ENCODE measurements around the gene STRADB.
"Not testable (repeated sequence)": the region's sequence is repeated elsewhere in the genome, so short reads cannot be mapped to it uniquely, and the experiment has no call there.

STRADB gene

GRCh38 chr2:201466050-201466675 lies 14.6 kb downstream of the STRADB start:
- DNase-seq (ENCODE audit: low read depth in 2 of 2), result no peak

- DNase-seq (ENCODE audit: low read depth in 2 of 2), result no peak
Observed at GRCh38 chr2:201467666-201468065, 16.1 kb downstream of the STRADB start.

GRCh38 chr2:201470821-201471731 lies 19.5 kb downstream of the STRADB start:
- DNase-seq (ENCODE audit: low read depth in 2 of 2), result no peak

GRCh38 chr2:201471732-201472393 lies 20.3 kb downstream of the STRADB start:
- DNase-seq (ENCODE audit: low read depth in 2 of 2), result no peak

GRCh38 chr2:201472411-201472810 lies 20.9 kb downstream of the STRADB start:
- no peak for DNase-seq (ENCODE audit: low read depth in 2 of 2)

GRCh38 chr2:201482543-201482942 lies 31.0 kb downstream of the STRADB start:
- no peak for DNase-seq (ENCODE audit: low read depth in 2 of 2)

- DNase-seq (ENCODE audit: low read depth in 2 of 2), result no peak
Observed at GRCh38 chr2:201483342-201483741, 31.8 kb downstream of the STRADB start.

- not testable (repeated sequence) for DNase-seq (ENCODE audit: low read depth in 2 of 2)
Observed at GRCh38 chr2:201483758-201484157, 32.2 kb downstream of the STRADB start.

- DNase-seq (ENCODE audit: low read depth in 2 of 2), result no peak
Observed at GRCh38 chr2:201484805-201485204, 33.3 kb downstream of the STRADB start.

- no peak for DNase-seq (ENCODE audit: low read depth in 2 of 2)
Observed at GRCh38 chr2:201490291-201490690, 38.8 kb downstream of the STRADB start.

- DNase-seq (ENCODE audit: low read depth in 2 of 2), result no peak
Observed at GRCh38 chr2:201496785-201497184, 45.2 kb downstream of the STRADB start.

GRCh38 chr2:201500534-201500933 lies 49.0 kb downstream of the STRADB start:
- no peak for DNase-seq (ENCODE audit: low read depth in 2 of 2)

- no peak for DNase-seq (ENCODE audit: low read depth in 2 of 2)
Observed at GRCh38 chr2:201502713-201503112, 51.2 kb downstream of the STRADB start.

- DNase-seq (ENCODE audit: low read depth in 2 of 2), result no peak
Observed at GRCh38 chr2:201507725-201508124, 56.2 kb downstream of the STRADB start.

- DNase-seq (ENCODE audit: low read depth in 2 of 2), result no peak
Observed at GRCh38 chr2:201513271-201513670, 61.7 kb downstream of the STRADB start.

- no peak for DNase-seq (ENCODE audit: low read depth in 2 of 2)
Observed at GRCh38 chr2:201515573-201516246, 64.2 kb downstream of the STRADB start.

- no peak for DNase-seq (ENCODE audit: low read depth in 2 of 2)
Observed at GRCh38 chr2:201517094-201517493, 65.6 kb downstream of the STRADB start.

- DNase-seq (ENCODE audit: low read depth in 2 of 2), result no peak
Observed at GRCh38 chr2:201520201-201520600, 68.7 kb downstream of the STRADB start.

- DNase-seq (ENCODE audit: low read depth in 2 of 2), result no peak
Observed at GRCh38 chr2:201522965-201523364, 71.4 kb downstream of the STRADB start.

GRCh38 chr2:201523506-201523905 lies 72.0 kb downstream of the STRADB start:
- DNase-seq (ENCODE audit: low read depth in 2 of 2), result no peak
